Panc1 (cell line): Measurements from ENCODE around the gene TTLL11. TPM values are rescaled to one million over a fixed set of nuclear protein-coding genes. Genes with fewer than 3 reads are reported as not detected.

Experiments used
- ATAC-seq: fragments of 200-7000 bp; cut with Tn5 transposase; 2 replicates; pipeline ENCODE4 v1.9.1; 2020; ENCODE audit warnings: mild to moderate bottlenecking, moderate library complexity
- BruUV-seq: library from RNA; stranded (reverse); fragments of 400-500 nt; replicated peaks from 2 replicates; lab custom pipeline; 2021; lab: Mats Ljungman, UMichigan
- CTCF ChIA-PET: fragments of 300-600 bp; sonication (Branson Sonifier 250); formaldehyde crosslinking; loops from one replicate; lab custom pipeline; 2022; ENCODE audit warnings: antibody characterized with exemption; lab: Charles Lee
- POLR2A ChIA-PET: fragments of 300-600 bp; sonication (Branson Sonifier 250); formaldehyde crosslinking; loops from one replicate; lab custom pipeline; 2022; ENCODE audit warnings: antibody characterized with exemption; lab: Charles Lee
- DNase-seq: peaks from one replicate; pipeline ENCODE4 v3.0.0-alpha.2; 2010; ENCODE audit warnings: low read depth, low spot score
- H3K27ac ChIP-seq: 2 replicates; pipeline ENCODE4 v1.5.1; 2011; ENCODE audit warnings: mild to moderate bottlenecking, low read length, inconsistent platforms
- H3K27me3 ChIP-seq: fragments of 200-500 bp; sonication (Bioruptor generic); 2 replicates; pipeline ENCODE4 v1.6.0; 2014; ENCODE audit warnings: low read length, inconsistent platforms; ENCODE audit not compliant: control insufficient read depth, insufficient read depth
- H3K36me3 ChIP-seq: fragments of 200-500 bp; sonication (Bioruptor generic); 2 replicates; pipeline ENCODE4 v1.5.1; 2014; ENCODE audit warnings: inconsistent platforms, mild to moderate bottlenecking, low read length, moderate library complexity; ENCODE audit not compliant: control insufficient read depth, insufficient read depth
- H3K4me1 ChIP-seq: 2 replicates; pipeline ENCODE4 v1.5.1; 2011; ENCODE audit warnings: inconsistent platforms, mild to moderate bottlenecking, low read length, moderate library complexity; ENCODE audit not compliant: control insufficient read depth, insufficient read depth
- H3K4me3 ChIP-seq, 2 experiments: 2 replicates each; pipeline ENCODE4 v1.5.1; 2011 to 2012; ENCODE audit warnings: low read depth in 2 of 2, low read length in 2 of 2, mild to moderate bottlenecking in 2 of 2, inconsistent platforms in 1 of 2, moderate library complexity in 1 of 2
- H3K9me3 ChIP-seq: fragments of 200-500 bp; sonication (Bioruptor generic); 2 replicates; pipeline ENCODE4 v1.5.1; 2014; ENCODE audit warnings: low read depth, mild to moderate bottlenecking, inconsistent platforms, low read length, moderate library complexity; ENCODE audit not compliant: control insufficient read depth, insufficient read depth
- POLR2AphosphoS5 ChIP-seq: IDR thresholded peaks from 2 replicates; pipeline ENCODE4 v1.6.1; 2012; ENCODE audit warnings: mild to moderate bottlenecking, low read depth, low read length, moderate library complexity
- SIN3A ChIP-seq: IDR thresholded peaks from 2 replicates; pipeline ENCODE4 v1.6.1; 2012; ENCODE audit warnings: low read depth, mild to moderate bottlenecking, low read length, moderate library complexity, borderline replicate concordance; ENCODE audit not compliant: insufficient read depth
- TCF7L2 ChIP-seq: IDR thresholded peaks from 2 replicates; pipeline ENCODE4 v1.6.1; 2011; ENCODE audit warnings: mild to moderate bottlenecking, low read depth, low read length, inconsistent platforms
- in situ Hi-C: cut with HindIII; loops from 2 replicates; pipeline ENCODE4 v1.10.0; 2016; ENCODE audit warnings: low sequenced_read_pairs, low pct_unique_long_range_greater_than_20kb
- intact Hi-C: fragments of 100-400 bp; cut with micrococcal nuclease; formaldehyde crosslinking; loops from one replicate; pipeline ENCODE4 v1.10.0; 2022; ENCODE audit not compliant: unreplicated experiment
- total RNA-seq: library from RNA; stranded (reverse); gene quantifications from one replicate; pipeline ENCODE4 v1.2.1, GENCODE V29; 2021; ENCODE audit not compliant: unreplicated experiment
- TF ChIP-seq, protein P1 (sequence below): fragments of 450-650 bp; IDR thresholded peaks from 2 replicates; pipeline ENCODE4 v1.5.1; 2017; ENCODE audit warnings: mild to moderate bottlenecking
- TF ChIP-seq, protein P2 (sequence below), 2 experiments: IDR thresholded peaks; 2 replicates each; pipeline ENCODE4 v1.6.1; 2011 to 2012; ENCODE audit warnings: low read depth in 2 of 2, control low read depth in 1 of 2, low read length in 1 of 2, mild to moderate bottlenecking in 1 of 2, moderate library complexity in 1 of 2; ENCODE audit not compliant: insufficient read depth in 1 of 2

The TTLL11 gene
- total RNA-seq, 1 experiment from 2014 or later = 1.1 TPM

DNA sequence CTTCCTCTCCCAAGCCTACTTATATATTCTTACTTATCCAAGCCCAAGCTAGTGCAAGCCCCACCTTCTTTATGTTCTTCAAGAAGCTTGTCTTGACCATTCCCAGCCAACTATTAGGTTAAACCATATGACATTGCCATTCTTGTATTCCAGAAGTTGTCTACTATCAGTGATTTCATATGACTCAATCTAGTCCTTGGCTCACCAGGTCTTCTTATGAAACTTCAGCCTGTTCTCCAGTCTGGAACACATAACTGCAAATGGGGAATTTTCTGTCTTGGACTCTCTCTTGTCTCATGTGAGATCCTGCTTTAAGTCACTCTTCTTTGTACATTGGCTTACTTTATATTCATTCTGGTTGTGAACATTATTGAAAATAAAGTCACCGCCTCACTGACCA lies 130.7 kb downstream of the TTLL11 start:
- Histone ChIP-seq H3K27me3 (no peaks in the 10 kb centered on the region), H3K4me1 (no peaks in the 10 kb centered on the region), H3K36me3 (no peaks in the 10 kb centered on the region), H3K9me3 (no peaks in the 10 kb centered on the region), H3K27ac (no peak overlapping the region), H3K4me3 (no peak overlapping the region)
- no peak for DNase-seq
- no TSS peak for BruUV-seq
- ChIA-PET CTCF (no interaction called here), POLR2A (no interaction called here)
- in situ Hi-C loops (no loop called here), intact Hi-C loops (no loop called here)
- TF ChIP-seq SIN3A = no peak
- TF ChIP-seq, protein P1, sequence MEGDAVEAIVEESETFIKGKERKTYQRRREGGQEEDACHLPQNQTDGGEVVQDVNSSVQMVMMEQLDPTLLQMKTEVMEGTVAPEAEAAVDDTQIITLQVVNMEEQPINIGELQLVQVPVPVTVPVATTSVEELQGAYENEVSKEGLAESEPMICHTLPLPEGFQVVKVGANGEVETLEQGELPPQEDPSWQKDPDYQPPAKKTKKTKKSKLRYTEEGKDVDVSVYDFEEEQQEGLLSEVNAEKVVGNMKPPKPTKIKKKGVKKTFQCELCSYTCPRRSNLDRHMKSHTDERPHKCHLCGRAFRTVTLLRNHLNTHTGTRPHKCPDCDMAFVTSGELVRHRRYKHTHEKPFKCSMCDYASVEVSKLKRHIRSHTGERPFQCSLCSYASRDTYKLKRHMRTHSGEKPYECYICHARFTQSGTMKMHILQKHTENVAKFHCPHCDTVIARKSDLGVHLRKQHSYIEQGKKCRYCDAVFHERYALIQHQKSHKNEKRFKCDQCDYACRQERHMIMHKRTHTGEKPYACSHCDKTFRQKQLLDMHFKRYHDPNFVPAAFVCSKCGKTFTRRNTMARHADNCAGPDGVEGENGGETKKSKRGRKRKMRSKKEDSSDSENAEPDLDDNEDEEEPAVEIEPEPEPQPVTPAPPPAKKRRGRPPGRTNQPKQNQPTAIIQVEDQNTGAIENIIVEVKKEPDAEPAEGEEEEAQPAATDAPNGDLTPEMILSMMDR = no peak
- TF ChIP-seq, protein P2, sequence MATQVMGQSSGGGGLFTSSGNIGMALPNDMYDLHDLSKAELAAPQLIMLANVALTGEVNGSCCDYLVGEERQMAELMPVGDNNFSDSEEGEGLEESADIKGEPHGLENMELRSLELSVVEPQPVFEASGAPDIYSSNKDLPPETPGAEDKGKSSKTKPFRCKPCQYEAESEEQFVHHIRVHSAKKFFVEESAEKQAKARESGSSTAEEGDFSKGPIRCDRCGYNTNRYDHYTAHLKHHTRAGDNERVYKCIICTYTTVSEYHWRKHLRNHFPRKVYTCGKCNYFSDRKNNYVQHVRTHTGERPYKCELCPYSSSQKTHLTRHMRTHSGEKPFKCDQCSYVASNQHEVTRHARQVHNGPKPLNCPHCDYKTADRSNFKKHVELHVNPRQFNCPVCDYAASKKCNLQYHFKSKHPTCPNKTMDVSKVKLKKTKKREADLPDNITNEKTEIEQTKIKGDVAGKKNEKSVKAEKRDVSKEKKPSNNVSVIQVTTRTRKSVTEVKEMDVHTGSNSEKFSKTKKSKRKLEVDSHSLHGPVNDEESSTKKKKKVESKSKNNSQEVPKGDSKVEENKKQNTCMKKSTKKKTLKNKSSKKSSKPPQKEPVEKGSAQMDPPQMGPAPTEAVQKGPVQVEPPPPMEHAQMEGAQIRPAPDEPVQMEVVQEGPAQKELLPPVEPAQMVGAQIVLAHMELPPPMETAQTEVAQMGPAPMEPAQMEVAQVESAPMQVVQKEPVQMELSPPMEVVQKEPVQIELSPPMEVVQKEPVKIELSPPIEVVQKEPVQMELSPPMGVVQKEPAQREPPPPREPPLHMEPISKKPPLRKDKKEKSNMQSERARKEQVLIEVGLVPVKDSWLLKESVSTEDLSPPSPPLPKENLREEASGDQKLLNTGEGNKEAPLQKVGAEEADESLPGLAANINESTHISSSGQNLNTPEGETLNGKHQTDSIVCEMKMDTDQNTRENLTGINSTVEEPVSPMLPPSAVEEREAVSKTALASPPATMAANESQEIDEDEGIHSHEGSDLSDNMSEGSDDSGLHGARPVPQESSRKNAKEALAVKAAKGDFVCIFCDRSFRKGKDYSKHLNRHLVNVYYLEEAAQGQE (IDR thresholded peaks at IDR 0.05; ENCODE audit: insufficient read depth in 1 of 2, low read depth in 2 of 2, low read length in 1 of 2) = no peak
- TF ChIP-seq POLR2AphosphoS5 = no peak
- no peak for TF ChIP-seq TCF7L2
- ATAC-seq = no peak

DNA sequence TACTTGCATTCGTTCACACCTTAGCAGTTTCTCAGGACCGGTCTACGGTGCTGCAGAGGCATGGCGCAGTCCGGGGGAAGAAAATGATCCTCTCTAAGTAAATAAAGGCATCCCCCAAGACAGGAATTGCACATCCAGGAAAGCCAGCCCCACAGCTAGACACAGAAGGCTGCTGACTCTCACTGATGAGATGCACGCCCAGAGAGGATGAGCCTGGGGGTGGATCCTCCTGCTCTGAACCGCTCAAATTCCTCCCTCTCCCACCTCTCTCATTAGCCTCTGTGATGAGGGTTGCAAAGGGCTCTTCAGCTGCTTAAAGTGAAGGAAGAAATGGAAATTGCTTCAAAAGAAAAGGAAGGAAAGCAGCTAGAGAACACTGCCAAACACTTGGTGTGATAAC lies 132.4 kb downstream of the TTLL11 start:
- no peak for DNase-seq
- Histone ChIP-seq H3K27me3 (no peaks in the 10 kb centered on the region), H3K4me3 (no peak overlapping the region), H3K27ac (no peak overlapping the region), H3K9me3 (no peaks in the 10 kb centered on the region), H3K4me1 (no peaks in the 10 kb centered on the region), H3K36me3 (no peaks in the 10 kb centered on the region)
- intact Hi-C loops = no loop called here
- BruUV-seq = no TSS peak
- ChIA-PET CTCF (interaction anchor here (0.6 kb wide), 1 partner anchor 508 kb away, joined by 3 read pairs; no protein-coding TSS in a partner anchor), POLR2A (no interaction called here)
- in situ Hi-C loops = no loop called here
- TF ChIP-seq SIN3A = no peak
- TF ChIP-seq POLR2AphosphoS5 = no peak
- TF ChIP-seq, protein P2 (IDR thresholded peaks at IDR 0.05; ENCODE audit: insufficient read depth in 1 of 2, low read depth in 2 of 2, low read length in 1 of 2) = no peak
- TF ChIP-seq TCF7L2 = no peak
- TF ChIP-seq, protein P1 = no peak
- ATAC-seq = no peak
